Measurements from ENCODE around the gene USP14.
A peak's percentile ranks its signal among the peaks of the same experiment; 100 is the strongest.

Gene USP14

GRCh38 chr18:160831-161570 lies 2.6 kb downstream of the USP14 start:
- no peak for DNase-seq

GRCh38 chr18:172361-172760 lies 14.0 kb downstream of the USP14 start:
- DNase-seq = no peak

- DNase-seq = no peak
Measured at GRCh38 chr18:179499-179898, 21.1 kb downstream of the USP14 start.

GRCh38 chr18:181711-182110 lies 23.4 kb downstream of the USP14 start:
- DNase-seq = no peak

- DNase-seq = peak; percentile 22
Measured at GRCh38 chr18:183769-184168, 25.4 kb downstream of the USP14 start.

- no peak for DNase-seq
Measured at GRCh38 chr18:189254-189653, 30.9 kb downstream of the USP14 start.

- DNase-seq = no peak
Measured at GRCh38 chr18:191725-192124, 33.4 kb downstream of the USP14 start.

GRCh38 chr18:192801-193200 lies 34.4 kb downstream of the USP14 start:
- no peak for DNase-seq

- no peak for DNase-seq
Measured at GRCh38 chr18:195651-196050, 37.3 kb downstream of the USP14 start.

- DNase-seq = no peak
Measured at GRCh38 chr18:199214-199613, 40.9 kb downstream of the USP14 start.

GRCh38 chr18:199768-200167 lies 41.4 kb downstream of the USP14 start:
- DNase-seq = no peak

GRCh38 chr18:210075-210474 lies 51.7 kb downstream of the USP14 start:
- no peak for DNase-seq

GRCh38 chr18:210733-211132 lies 52.4 kb downstream of the USP14 start:
- no peak for DNase-seq

- no peak for DNase-seq
Measured at GRCh38 chr18:211582-211981, 53.2 kb downstream of the USP14 start.

- no peak for DNase-seq
Measured at GRCh38 chr18:212780-213179, 54.4 kb downstream of the USP14 start.

GRCh38 chr18:213505-213904 lies 55.1 kb downstream of the USP14 start:
- DNase-seq = no peak

GRCh38 chr18:213966-214365 lies 55.6 kb downstream of the USP14 start:
- no peak for DNase-seq

- no peak for DNase-seq
Measured at GRCh38 chr18:215448-216010, 57.2 kb downstream of the USP14 start.

- no peak for DNase-seq
Measured at GRCh38 chr18:217532-218336, 59.4 kb downstream of the USP14 start.

GRCh38 chr18:220708-221107 lies 62.4 kb downstream of the USP14 start:
- DNase-seq = no peak

- no peak for DNase-seq
Measured at GRCh38 chr18:225745-226144, 67.4 kb downstream of the USP14 start.

GRCh38 chr18:227374-227773 lies 69.0 kb downstream of the USP14 start:
- no peak for DNase-seq

- no peak for DNase-seq
Measured at GRCh38 chr18:227902-228301, 69.5 kb downstream of the USP14 start.

GRCh38 chr18:228586-228985 lies 70.2 kb downstream of the USP14 start:
- DNase-seq = peak; percentile 45

All from fibroblast of upper back skin (primary cell).